ENCODE data around the gene NDUFS6. TPM values are rescaled to one million over a fixed set of nuclear protein-coding genes. Genes with fewer than 3 reads are reported as not detected.

The NDUFS6 gene
- total and polyA plus RNA-seq, 4 donors: 18.0 to 67.9 (median 39.6) TPM

- TF ChIP-seq, protein P1, sequence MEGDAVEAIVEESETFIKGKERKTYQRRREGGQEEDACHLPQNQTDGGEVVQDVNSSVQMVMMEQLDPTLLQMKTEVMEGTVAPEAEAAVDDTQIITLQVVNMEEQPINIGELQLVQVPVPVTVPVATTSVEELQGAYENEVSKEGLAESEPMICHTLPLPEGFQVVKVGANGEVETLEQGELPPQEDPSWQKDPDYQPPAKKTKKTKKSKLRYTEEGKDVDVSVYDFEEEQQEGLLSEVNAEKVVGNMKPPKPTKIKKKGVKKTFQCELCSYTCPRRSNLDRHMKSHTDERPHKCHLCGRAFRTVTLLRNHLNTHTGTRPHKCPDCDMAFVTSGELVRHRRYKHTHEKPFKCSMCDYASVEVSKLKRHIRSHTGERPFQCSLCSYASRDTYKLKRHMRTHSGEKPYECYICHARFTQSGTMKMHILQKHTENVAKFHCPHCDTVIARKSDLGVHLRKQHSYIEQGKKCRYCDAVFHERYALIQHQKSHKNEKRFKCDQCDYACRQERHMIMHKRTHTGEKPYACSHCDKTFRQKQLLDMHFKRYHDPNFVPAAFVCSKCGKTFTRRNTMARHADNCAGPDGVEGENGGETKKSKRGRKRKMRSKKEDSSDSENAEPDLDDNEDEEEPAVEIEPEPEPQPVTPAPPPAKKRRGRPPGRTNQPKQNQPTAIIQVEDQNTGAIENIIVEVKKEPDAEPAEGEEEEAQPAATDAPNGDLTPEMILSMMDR (IDR thresholded peaks at IDR 0.05; ENCODE audit: control extremely low read depth, extremely low read depth): no peak
- Histone ChIP-seq H3K36me3 (ENCODE audit: control insufficient read depth in 4 of 4, insufficient read depth in 4 of 4, low read length in 4 of 4) (no peaks in the 10 kb centered on the region), H3K4me1 (ENCODE audit: control insufficient read depth in 5 of 5, insufficient read depth in 5 of 5, low read length in 5 of 5) (no peaks in the 10 kb centered on the region), H3K9me3 (ENCODE audit: control insufficient read depth in 4 of 4, insufficient read depth in 3 of 4, low read length in 3 of 4) (peaks cover 0 to 5% (median 0%) of the 10 kb centered on the region in 4 donors), H3K4me3 (no peak overlapping the region), H3K9ac (ENCODE audit: insufficient read depth in 1 of 2, low read length in 2 of 2) (no peak overlapping the region), H3K27me3 (ENCODE audit: control insufficient read depth in 3 of 3, insufficient read depth in 3 of 3, low read length in 2 of 3) (peaks cover 2 to 11% (median 4%) of the 10 kb centered on the region in 3 donors), H3K27ac (ENCODE audit: low read depth in 1 of 2, low read length in 1 of 2) (no peak overlapping the region)
- 62 to 77% methylated on average over 6 of the region's 6 CpGs for WGBS, 2 donors
- no peak for ATAC-seq (ENCODE audit: insufficient read depth, low FRiP score)
- DNase-seq: no peak
Observed at GRCh38 chr5:1770443-1770802, 30.8 kb upstream of the NDUFS6 start.

DNA sequence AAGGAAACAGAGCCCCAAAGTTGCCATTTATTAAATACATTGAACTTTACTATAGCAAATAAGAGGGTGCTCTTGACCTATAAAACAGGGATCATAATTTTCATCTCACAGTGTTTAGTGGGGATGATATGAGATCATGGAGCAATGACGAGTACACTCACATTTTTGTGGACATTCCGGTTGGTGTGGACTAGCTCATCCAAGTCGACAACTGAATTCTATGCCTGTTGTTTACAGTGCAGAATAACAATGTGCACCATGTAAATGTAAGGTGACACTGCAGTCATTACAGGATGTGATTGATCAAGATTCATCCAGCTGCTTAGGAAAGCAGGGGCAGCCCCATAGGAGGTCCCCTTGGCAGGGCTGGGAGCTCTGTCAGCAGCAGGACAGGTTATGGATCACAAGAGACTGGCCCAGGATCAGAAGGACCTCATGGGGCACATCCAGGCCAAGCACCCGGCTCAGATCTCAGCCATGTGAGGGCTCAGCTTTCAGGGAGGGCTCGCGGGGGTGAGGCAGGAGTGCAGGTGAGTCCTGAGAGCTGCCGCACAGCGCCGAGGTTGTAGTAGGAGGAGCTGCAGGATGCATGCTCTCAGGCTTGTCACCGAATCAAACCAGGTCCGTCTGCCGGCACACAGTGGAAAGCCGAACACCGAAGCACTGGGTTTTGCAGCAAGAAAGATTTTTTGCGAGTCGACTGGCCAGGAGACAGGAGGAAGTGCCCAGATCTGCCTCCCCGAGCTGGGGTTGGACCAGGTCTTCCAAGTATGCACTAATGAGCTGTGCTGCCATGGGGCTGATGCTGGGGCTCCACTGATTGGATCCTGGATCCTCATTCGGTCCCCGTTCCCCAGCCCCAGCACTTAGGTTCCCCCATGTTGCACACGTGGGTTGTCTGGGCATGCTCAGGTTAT lies 29.8 kb upstream of the NDUFS6 start:
- Histone ChIP-seq H3K9ac (ENCODE audit: insufficient read depth in 1 of 2, low read length in 2 of 2) (no peak overlapping the region), H3K27ac (ENCODE audit: low read depth in 1 of 2, low read length in 1 of 2) (no peak overlapping the region), H3K36me3 (ENCODE audit: control insufficient read depth in 4 of 4, insufficient read depth in 4 of 4, low read length in 4 of 4) (no peaks in the 10 kb centered on the region), H3K4me3 (no peak overlapping the region), H3K9me3 (ENCODE audit: control insufficient read depth in 4 of 4, insufficient read depth in 3 of 4, low read length in 3 of 4) (peaks cover 0 to 3% (median 0%) of the 10 kb centered on the region in 4 donors), H3K4me1 (ENCODE audit: control insufficient read depth in 5 of 5, insufficient read depth in 5 of 5, low read length in 5 of 5) (no peaks in the 10 kb centered on the region), H3K27me3 (ENCODE audit: control insufficient read depth in 3 of 3, insufficient read depth in 3 of 3, low read length in 2 of 3) (peaks cover 2 to 11% (median 4%) of the 10 kb centered on the region in 3 donors)
- WGBS, 2 donors: 65 to 70% methylated on average over 20 of the region's 20 CpGs
- TF ChIP-seq, protein P1 (IDR thresholded peaks at IDR 0.05; ENCODE audit: control extremely low read depth, extremely low read depth): no peak
- DNase-seq (no peak), ATAC-seq (ENCODE audit: insufficient read depth, low FRiP score) (no peak)

- no peak overlapping the region for H3K4me3 ChIP-seq
- 23 to 42% methylated on average over 5 of the region's 5 CpGs for WGBS, 2 donors
- DNase-seq (peak in 2 of 3 donors; percentile 14 to 39), ATAC-seq (ENCODE audit: insufficient read depth, low FRiP score) (no peak)
- H3K36me3 ChIP-seq (ENCODE audit: control insufficient read depth in 4 of 4, insufficient read depth in 4 of 4, low read length in 4 of 4): no peaks in the 10 kb centered on the region
- H3K9me3 ChIP-seq (ENCODE audit: control insufficient read depth in 4 of 4, insufficient read depth in 3 of 4, low read length in 3 of 4): peaks cover 0 to 3% (median 0%) of the 10 kb centered on the region in 4 donors
- H3K4me1 ChIP-seq (ENCODE audit: control insufficient read depth in 5 of 5, insufficient read depth in 5 of 5, low read length in 5 of 5): no peaks in the 10 kb centered on the region
- peaks cover 2 to 11% (median 4%) of the 10 kb centered on the region in 3 donors for H3K27me3 ChIP-seq (ENCODE audit: control insufficient read depth in 3 of 3, insufficient read depth in 3 of 3, low read length in 2 of 3)
- TF ChIP-seq, protein P1 (IDR thresholded peaks at IDR 0.05; ENCODE audit: control extremely low read depth, extremely low read depth): no peak
- no peak overlapping the region for H3K9ac ChIP-seq (ENCODE audit: insufficient read depth in 1 of 2, low read length in 2 of 2)
- no peak overlapping the region for H3K27ac ChIP-seq (ENCODE audit: low read depth in 1 of 2, low read length in 1 of 2)
Observed at GRCh38 chr5:1772634-1773033, 28.6 kb upstream of the NDUFS6 start.
